OCI-LY1 (cell line): ENCODE results near the gene SP2.

ENCODE experiments used
- H2AFZ ChIP-seq: fragments of 200-600 bp; sonication (generic), shearing (Covaris generic); 2 replicates; pipeline ENCODE4 v1.6.0; 2014; ENCODE audit warnings: antibody characterized with exemption, mild to moderate bottlenecking, low read length
- H3F3A ChIP-seq: fragments of 200-600 bp; sonication (generic), shearing (Covaris generic); 2 replicates; pipeline ENCODE4 v1.6.0; 2014; ENCODE audit warnings: mild to moderate bottlenecking, antibody characterized with exemption, low read length, moderate library complexity; ENCODE audit not compliant: insufficient read depth
- H3K27ac ChIP-seq: fragments of 200-600 bp; sonication (generic); 2 replicates; pipeline ENCODE4 v1.5.1; 2014; ENCODE audit warnings: low read length, mixed run types, mild to moderate bottlenecking, low read depth; ENCODE audit not compliant: poor library complexity, severe bottlenecking
- H3K27me3 ChIP-seq: fragments of 200-600 bp; sonication (generic); 2 replicates; pipeline ENCODE4 v1.6.0; 2014; ENCODE audit warnings: antibody characterized with exemption, mild to moderate bottlenecking, low read length, moderate library complexity; ENCODE audit not compliant: insufficient read depth
- H3K36me3 ChIP-seq: fragments of 200-600 bp; sonication (generic); 2 replicates; pipeline ENCODE4 v1.6.1; 2014; ENCODE audit warnings: mild to moderate bottlenecking, antibody characterized with exemption, low read length, moderate library complexity, mixed read lengths; ENCODE audit not compliant: insufficient read depth
- H3K4me1 ChIP-seq: fragments of 200-600 bp; sonication (generic); 2 replicates; pipeline ENCODE4 v1.5.1; 2014; ENCODE audit warnings: mild to moderate bottlenecking, low read length, moderate library complexity; ENCODE audit not compliant: insufficient read depth, severe bottlenecking
- H3K4me2 ChIP-seq: fragments of 200-600 bp; sonication (generic), shearing (Covaris generic); 2 replicates; pipeline ENCODE4 v1.6.1; 2014; ENCODE audit warnings: low read length
- H3K4me3 ChIP-seq: fragments of 200-600 bp; sonication (generic); 2 replicates; pipeline ENCODE4 v1.5.1; 2014; ENCODE audit warnings: low read length, low read depth, mild to moderate bottlenecking, mixed read lengths; ENCODE audit not compliant: poor library complexity, severe bottlenecking
- H3K79me2 ChIP-seq: fragments of 200-600 bp; shearing (Covaris generic); 2 replicates; pipeline ENCODE4 v1.6.1; 2016; ENCODE audit warnings: mixed run types, low read length, mixed read lengths; ENCODE audit not compliant: insufficient read depth
- H3K9ac ChIP-seq: fragments of 200-600 bp; sonication (generic), shearing (Covaris generic); 2 replicates; pipeline ENCODE4 v1.6.1; 2014; ENCODE audit warnings: mild to moderate bottlenecking, low read length, mixed read lengths
- H3K9me2 ChIP-seq: fragments of 200-600 bp; sonication (generic), shearing (Covaris generic); 2 replicates; pipeline ENCODE4 v1.6.1; 2014; ENCODE audit warnings: low read depth, mild to moderate bottlenecking, low read length, mixed read lengths
- H3K9me3 ChIP-seq: fragments of 200-600 bp; shearing (Covaris generic); 2 replicates; pipeline ENCODE4 v1.6.1; 2014; ENCODE audit warnings: low read length, mixed read lengths
- H4K20me1 ChIP-seq: fragments of 200-600 bp; sonication (generic), shearing (Covaris generic); 2 replicates; pipeline ENCODE4 v1.6.0; 2016; ENCODE audit warnings: mild to moderate bottlenecking, low read length; ENCODE audit not compliant: insufficient read depth
- EZH2 ChIP-seq: fragments of 200-600 bp; sonication (generic), shearing (Covaris generic); IDR thresholded peaks from 2 replicates; pipeline ENCODE4 v1.8.0; 2017; ENCODE audit warnings: borderline replicate concordance, mixed run types, mild to moderate bottlenecking, antibody characterized with exemption, low read length, moderate library complexity, mixed read lengths
- TF ChIP-seq, protein P1 (sequence below): fragments of 200-600 bp; sonication (generic), shearing (Covaris generic); IDR thresholded peaks from 2 replicates; pipeline ENCODE4 v1.5.1; 2017; ENCODE audit warnings: mild to moderate bottlenecking, antibody characterized with exemption, low read length, moderate library complexity, mixed read lengths

SP2 gene

DNA sequence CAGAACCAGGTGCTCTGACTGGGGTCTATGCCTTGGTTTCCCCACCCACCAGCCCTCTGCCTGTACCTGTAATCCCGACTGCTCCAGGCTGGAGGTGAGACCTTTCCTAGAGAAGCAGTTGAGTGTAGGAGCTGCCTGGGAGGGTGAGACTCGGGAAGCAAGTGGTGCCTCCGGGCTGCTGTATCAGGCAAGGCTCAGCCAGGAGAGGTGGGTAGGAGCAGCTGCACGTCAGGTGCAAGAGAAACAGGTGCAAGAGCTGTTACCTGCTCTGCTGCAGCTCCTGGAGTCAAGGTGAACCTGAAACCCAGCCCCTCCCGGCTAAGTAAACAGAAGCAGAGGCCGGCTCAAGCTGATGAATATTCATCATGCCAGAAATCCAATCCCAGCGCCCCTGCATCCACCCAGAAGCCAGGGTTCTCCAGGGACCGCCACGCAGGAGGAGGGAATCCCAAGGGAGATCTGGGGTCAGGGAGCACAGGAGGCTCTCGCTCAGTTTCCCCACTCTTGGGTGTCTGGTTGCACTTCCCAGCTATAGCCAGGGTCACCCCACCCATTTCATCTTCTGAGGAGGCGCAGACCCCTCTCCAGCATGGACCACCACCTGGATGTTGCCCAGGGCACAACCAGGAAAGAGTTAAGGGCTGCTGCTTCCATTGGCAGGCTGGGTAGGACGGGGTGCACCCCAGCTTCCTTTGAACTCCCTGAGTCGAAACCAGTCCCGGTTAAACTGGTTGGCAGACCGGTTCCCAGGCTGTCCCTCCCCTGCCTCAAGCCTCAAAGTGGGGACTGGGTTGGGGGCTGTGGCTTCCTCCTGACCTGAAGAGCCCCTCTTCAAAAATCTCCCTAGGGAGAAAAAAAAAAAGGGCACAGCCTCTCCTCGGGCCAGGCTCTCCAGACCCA lies 61.8 kb downstream of the SP2 start, which contains the start of gene PRR15L:
Gene PRR15L, minus strand, starts transcription at position 293 of the 900 bp plus-strand sequence. CDS start 4,649 bp downstream, outside the sequence.
- Histone ChIP-seq H2AFZ (no peak within 1 kb of the TSS), H3K4me2 (no peak within 1 kb of the TSS), H3K4me1 (no peaks in the 10 kb centered on the region), H3F3A (no peaks in the 10 kb centered on the region), H3K27me3 (no peaks in the 10 kb centered on the region), H3K79me2 (no peaks in the 10 kb centered on the region), H3K36me3 (no peaks in the 10 kb centered on the region; the same call in 1 of the 2 replicates), H3K27ac (no peak within 1 kb of the TSS), H4K20me1 (no peaks in the 10 kb centered on the region), H3K9me3 (no peaks in the 10 kb centered on the region), H3K9ac (no peak within 1 kb of the TSS), H3K9me2 (no peaks in the 10 kb centered on the region), H3K4me3 (no peak within 1 kb of the TSS)
- TF ChIP-seq EZH2 = no peak
- TF ChIP-seq, protein P1, sequence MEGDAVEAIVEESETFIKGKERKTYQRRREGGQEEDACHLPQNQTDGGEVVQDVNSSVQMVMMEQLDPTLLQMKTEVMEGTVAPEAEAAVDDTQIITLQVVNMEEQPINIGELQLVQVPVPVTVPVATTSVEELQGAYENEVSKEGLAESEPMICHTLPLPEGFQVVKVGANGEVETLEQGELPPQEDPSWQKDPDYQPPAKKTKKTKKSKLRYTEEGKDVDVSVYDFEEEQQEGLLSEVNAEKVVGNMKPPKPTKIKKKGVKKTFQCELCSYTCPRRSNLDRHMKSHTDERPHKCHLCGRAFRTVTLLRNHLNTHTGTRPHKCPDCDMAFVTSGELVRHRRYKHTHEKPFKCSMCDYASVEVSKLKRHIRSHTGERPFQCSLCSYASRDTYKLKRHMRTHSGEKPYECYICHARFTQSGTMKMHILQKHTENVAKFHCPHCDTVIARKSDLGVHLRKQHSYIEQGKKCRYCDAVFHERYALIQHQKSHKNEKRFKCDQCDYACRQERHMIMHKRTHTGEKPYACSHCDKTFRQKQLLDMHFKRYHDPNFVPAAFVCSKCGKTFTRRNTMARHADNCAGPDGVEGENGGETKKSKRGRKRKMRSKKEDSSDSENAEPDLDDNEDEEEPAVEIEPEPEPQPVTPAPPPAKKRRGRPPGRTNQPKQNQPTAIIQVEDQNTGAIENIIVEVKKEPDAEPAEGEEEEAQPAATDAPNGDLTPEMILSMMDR = no peak

DNA sequence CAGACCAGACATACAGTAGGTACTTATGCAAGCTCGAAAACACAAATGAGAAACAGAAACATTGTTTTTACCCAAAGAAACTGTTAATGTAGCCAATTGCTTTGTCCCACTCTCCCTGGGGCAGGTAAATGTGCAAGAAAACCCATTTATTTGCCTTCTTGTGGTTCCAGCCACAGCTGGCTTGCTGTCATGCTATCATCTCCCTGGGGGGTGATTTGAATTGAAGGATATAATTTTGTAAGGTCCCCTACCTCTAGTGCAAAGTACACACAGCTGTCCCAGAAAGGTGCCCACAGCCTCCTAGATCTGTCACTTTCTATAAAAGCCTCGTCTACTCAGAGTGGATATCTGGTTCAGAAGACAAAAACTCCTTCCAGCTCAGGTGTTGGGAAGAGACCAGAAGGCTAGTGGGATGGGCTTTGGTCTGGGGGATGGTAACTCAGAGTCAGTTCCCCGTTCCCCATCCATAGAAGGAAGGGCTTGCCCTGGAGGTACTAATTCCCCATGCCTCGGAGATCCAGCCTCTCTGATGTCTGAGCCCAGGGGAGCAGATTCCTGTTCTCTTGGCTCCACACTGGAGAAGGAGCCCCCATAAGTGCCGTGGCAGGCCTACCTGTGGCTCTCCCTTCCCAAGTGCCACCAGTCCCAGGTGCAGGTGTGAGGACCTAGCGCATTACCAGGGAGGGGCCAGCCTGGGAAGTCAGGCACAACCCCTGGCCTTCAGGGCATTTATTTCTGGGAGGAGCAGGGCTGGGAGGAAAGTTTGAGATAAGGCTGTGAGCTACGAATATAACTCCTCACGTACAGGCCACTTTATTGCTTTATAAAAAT lies 64.0 kb downstream of the SP2 start:
- Histone ChIP-seq H3K27ac (no peak overlapping the region), H4K20me1 (no peaks in the 10 kb centered on the region), H3K9ac (no peak overlapping the region), H2AFZ (no peak overlapping the region), H3K79me2 (no peaks in the 10 kb centered on the region), H3K36me3 (no peaks in the 10 kb centered on the region), H3K27me3 (no peaks in the 10 kb centered on the region), H3K4me1 (no peaks in the 10 kb centered on the region), H3K4me2 (no peak overlapping the region), H3F3A (no peaks in the 10 kb centered on the region), H3K9me2 (no peaks in the 10 kb centered on the region), H3K9me3 (no peaks in the 10 kb centered on the region), H3K4me3 (no peak overlapping the region)
- TF ChIP-seq EZH2 = no peak
- TF ChIP-seq, protein P1 = no peak

DNA sequence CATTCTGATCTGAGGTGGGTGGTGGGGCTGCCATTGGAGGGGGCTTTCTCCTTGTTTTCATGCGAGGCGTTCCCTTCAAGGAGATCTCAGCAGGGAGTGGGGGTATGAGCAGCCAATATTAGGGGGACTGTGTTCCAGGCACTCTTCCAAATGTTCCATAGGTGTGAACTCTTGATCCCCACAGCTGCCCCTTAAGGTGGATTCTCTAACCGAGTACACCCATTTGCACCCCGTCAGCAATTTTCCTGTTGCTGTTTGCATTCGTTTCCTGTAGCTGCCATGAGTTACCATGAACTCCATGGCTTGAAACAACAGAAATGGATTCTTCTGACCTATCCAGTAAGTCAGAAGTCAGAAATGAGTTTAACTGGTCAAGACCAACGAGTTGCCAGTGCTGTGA lies 65.4 kb downstream of the SP2 start:
- H3K9me3 ChIP-seq = no peaks in the 10 kb centered on the region
- no peak overlapping the region for H3K27ac ChIP-seq

More for the DNA sequence above, 65.4 kb downstream of the SP2 start:
- no peaks in the 10 kb centered on the region for H3K4me1 ChIP-seq
- H3K36me3 ChIP-seq = no peaks in the 10 kb centered on the region
- H3K4me3 ChIP-seq = no peak overlapping the region
- H3F3A ChIP-seq = no peaks in the 10 kb centered on the region
- no peaks in the 10 kb centered on the region for H3K27me3 ChIP-seq
- no peak overlapping the region for H2AFZ ChIP-seq
- no peak overlapping the region for H3K4me2 ChIP-seq
- no peaks in the 10 kb centered on the region for H4K20me1 ChIP-seq
- no peaks in the 10 kb centered on the region for H3K79me2 ChIP-seq
- H3K9me2 ChIP-seq = no peaks in the 10 kb centered on the region
- H3K9ac ChIP-seq = no peak overlapping the region
- TF ChIP-seq, protein P1 = no peak
- no peak for TF ChIP-seq EZH2
